Activated CD4-positive, CD25-positive, alpha-beta regulatory T cell treated with anti-CD3 and anti-CD28 coated beads, Interleukin-2, amount 50 U/mL, for 24 hours (primary cell): ENCODE measurements around the gene SRBD1.
"Not testable (repeated sequence)": the region's sequence is repeated elsewhere in the genome, so short reads cannot be mapped to it uniquely, and the experiment has no call there.

ENCODE experiments used
- ATAC-seq, 2 donors: fragments of 150-1000 bp; cut with Tn5 transposase; one replicate each; pipeline ENCODE4 v1.10.0; 2021; ENCODE audit warnings: mild to moderate bottlenecking in 1 of 2, moderate library complexity in 1 of 2

Gene SRBD1

DNA sequence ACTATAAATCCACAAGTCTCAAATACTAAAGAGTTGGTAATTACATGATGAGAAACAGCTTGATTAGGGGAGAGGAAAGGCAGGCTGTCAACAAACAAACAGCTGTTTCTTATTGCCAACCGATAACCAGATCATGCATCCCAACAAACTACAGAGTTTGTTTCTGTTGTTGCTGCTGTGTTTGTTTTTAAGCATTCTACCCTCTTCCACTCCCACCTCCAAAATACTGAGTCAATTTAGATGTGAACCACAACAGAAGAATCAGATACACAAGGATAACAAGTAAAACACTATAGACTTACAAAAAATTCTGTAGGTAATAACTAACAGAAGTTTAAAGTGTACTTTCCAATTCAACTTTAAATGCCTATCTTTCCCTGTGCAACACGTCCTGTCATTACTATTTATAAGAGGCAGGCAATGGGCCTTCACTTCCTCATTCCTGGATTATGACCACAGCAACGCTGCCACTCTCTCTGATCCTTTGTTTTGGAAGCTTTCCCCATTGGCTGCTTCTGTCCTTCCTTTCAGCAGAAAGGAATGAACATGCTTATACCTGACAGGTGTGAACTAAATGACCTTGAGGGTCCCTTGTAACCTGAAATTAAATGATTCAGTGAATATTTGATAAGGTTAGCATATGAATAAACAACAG is 152.0 kb downstream of the SRBD1 start:
- ATAC-seq, result no peak

- ATAC-seq, result no peak
Observed at GRCh38 chr2:45457211-45457945, 153.7 kb downstream of the SRBD1 start.

- no peak for ATAC-seq
Observed at GRCh38 chr2:45452866-45453265, 158.2 kb downstream of the SRBD1 start.

GRCh38 chr2:45450634-45451033 is 160.4 kb downstream of the SRBD1 start:
- no peak for ATAC-seq

DNA sequence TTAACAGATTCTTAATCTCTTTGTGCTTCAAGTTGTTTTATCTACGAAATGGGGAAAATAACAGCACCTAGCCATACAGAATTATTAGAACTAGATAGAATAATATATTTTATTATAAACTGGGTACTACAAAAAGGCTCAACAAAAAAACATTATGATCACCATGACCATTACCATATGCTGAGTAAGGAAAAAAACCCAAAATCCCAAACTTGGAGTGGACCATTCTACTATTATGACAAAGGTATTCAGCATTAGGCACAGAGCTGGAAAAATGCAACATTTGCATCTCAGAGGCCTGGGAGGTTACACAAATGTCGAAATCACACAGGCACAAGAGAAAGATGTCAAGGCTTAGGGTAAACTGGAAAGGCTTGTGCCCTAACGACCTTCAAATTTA is 162.8 kb downstream of the SRBD1 start:
- no peak for ATAC-seq

- no peak for ATAC-seq
Observed at GRCh38 chr2:45446016-45446415, 165.1 kb downstream of the SRBD1 start.

DNA sequence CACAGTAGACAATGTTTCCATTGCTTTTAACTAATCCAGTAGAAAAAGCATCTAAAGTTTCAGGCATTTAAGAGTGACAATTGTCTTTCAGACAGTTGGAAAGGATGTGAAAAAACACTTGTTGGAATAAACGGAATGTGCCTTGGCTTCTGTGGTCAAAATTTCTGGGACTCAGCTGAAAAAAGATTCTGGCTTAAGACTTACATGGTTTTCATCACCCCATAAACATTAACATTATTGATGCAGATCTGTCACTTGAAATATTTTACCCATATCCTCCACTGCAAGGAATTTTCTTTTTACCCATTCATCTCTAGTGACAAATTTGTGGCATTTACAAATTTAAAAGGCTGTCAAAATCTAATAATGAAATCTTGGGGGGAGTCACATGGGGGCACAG is 166.0 kb downstream of the SRBD1 start:
- ATAC-seq, result no peak

- no peak for ATAC-seq
Observed at GRCh38 chr2:45443012-45443411, 168.1 kb downstream of the SRBD1 start.

DNA sequence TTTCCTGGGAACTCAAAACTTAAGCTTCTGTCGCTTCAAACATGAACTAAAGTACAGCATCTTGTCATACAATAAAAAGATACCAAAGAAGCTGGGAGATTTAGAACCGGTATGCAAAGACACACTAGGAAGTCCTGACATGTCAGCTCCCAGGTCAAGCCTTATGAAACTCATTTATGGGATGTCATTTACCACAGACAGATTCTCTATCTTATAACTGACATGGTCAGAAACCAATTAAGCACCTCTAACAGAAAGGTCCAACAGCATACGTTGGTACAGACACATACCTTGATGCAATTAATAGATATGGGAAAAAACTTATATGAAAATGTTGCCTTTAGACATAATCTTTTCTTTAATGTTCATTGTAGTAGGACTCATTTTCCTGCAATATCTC is 169.0 kb downstream of the SRBD1 start:
- no peak for ATAC-seq

- no peak for ATAC-seq
Observed at GRCh38 chr2:45441571-45441970, 169.5 kb downstream of the SRBD1 start.

GRCh38 chr2:45439788-45440773 is 171.0 kb downstream of the SRBD1 start:
- ATAC-seq, result no peak

GRCh38 chr2:45438872-45439665 is 172.0 kb downstream of the SRBD1 start:
- ATAC-seq, result no peak

- ATAC-seq, result no peak
Observed at GRCh38 chr2:45436456-45436855, 174.6 kb downstream of the SRBD1 start.

DNA sequence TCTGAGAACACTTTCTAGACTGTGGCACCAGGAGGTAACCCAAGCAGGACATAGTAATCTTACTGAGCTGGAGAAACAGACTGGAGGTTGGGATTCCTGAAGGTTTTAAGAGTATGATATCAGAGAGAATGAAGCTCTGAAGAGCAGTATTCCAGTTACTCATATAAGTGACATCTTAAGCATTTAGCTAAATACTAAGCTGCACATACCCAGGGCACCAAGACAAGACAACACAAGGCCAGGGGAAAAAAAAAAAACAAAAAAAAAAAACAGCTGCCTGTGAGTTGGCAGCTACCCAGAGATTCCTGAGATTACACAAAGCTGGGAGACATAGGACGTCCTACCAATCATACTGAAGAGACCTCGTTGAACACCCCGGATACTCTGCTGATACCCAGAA is 175.8 kb downstream of the SRBD1 start:
- no peak for ATAC-seq

GRCh38 chr2:45433363-45433762 is 177.7 kb downstream of the SRBD1 start:
- ATAC-seq, result no peak

GRCh38 chr2:45432406-45432805 is 178.7 kb downstream of the SRBD1 start:
- no peak for ATAC-seq

GRCh38 chr2:45426025-45426424 is 185.0 kb downstream of the SRBD1 start:
- ATAC-seq, result not testable (repeated sequence)

DNA sequence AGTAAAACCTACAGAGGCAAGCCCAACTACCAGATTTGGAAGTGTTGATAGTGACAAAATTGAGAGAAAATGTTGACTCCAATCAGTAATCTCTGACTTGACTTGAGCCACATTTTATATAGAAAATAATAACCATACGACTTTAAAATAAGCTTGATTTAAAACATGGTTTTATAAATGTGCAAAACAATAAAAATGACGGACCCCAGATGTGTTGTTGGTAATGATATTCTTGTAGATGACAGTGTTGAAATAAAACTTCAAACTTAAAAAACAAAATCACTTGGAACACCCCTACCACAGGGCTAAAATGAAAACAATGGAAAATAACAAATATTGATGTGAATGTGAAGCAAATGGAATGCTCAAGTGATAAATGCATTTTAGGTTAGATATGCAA is 188.1 kb downstream of the SRBD1 start:
- no peak for ATAC-seq

DNA sequence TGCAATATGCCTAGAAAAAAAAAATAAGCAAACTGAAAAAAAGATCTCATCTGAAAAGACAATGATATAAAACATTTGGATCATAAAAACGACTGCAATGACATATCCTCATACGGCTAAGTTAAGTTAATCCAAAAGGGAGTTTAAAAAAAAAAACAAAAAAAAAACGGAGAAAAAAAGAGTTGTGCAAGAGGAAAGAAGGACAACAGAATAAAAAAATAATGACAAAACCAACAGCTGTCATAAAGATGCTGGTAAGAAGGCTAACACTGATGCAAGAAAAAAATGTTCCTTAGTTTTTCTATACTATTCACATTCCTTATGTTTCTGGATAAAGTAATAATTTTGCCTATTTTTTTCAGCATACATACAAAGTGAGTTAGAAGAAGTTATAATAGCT is 192.5 kb downstream of the SRBD1 start:
- ATAC-seq, result no peak

- no peak for ATAC-seq
Observed at GRCh38 chr2:45415534-45416123, 195.4 kb downstream of the SRBD1 start.

GRCh38 chr2:45412754-45413379 is 198.2 kb downstream of the SRBD1 start:
- no peak for ATAC-seq

- no peak for ATAC-seq
Observed at GRCh38 chr2:45409677-45410076, 201.4 kb downstream of the SRBD1 start.
